ENCODE measurements around the gene MAMDC2. TPM values are rescaled to one million over a fixed set of nuclear protein-coding genes. Genes with fewer than 3 reads are reported as not detected.

Gene MAMDC2
- total RNA-seq, 1 experiment from 2014 or later = 1.2 TPM

DNA sequence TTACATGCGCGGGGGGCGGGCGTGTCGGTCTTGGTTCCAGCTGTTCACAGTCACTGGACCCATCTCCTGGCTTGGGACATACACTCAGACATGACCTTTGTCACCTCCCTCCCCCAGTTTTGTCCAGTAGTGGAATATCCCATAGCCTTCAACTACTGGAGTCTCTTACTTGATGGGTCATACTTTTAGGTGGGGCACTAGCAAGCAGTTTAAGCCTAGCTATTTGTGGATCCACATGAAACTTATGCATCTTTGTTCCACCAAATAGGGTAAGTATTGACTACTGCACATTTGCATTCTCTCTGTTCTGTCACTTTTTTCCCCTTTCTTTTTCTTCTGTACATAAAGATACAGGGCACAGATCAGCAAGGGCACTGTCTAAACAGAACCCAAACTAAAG is 15.4 kb upstream of the MAMDC2 start:
- RAD21 ChIA-PET (ENCODE audit: low non-redundant PET in 1 of 2, low total read pairs in 2 of 2, uncharacterized antibody in 2 of 2, unreplicated experiment in 2 of 2) = no interaction called here
- Histone ChIP-seq H3K36me3 (ENCODE audit: control insufficient read depth in 1 of 2, insufficient read depth in 2 of 2, low read length in 2 of 2) (no peaks in the 10 kb centered on the region), H3K27me3 (ENCODE audit: insufficient read depth, low read length) (no peaks in the 10 kb centered on the region), H2AFZ (ENCODE audit: low read depth, low read length, poor library complexity, severe bottlenecking) (no peak overlapping the region), H3K4me3 (replicated peaks in 1 of 2; ENCODE audit: low read depth in 1 of 2, low read length in 2 of 2) (no peak overlapping the region), H3K9ac (ENCODE audit: low read length) (no peak overlapping the region), H3K27ac (ENCODE audit: low read depth, low read length) (no peak overlapping the region), H3K4me2 (ENCODE audit: low read length) (no peak overlapping the region), H3K9me2 (ENCODE audit: insufficient read depth) (no peaks in the 10 kb centered on the region), H3K9me3 (ENCODE audit: control insufficient read depth in 1 of 2, insufficient read depth in 1 of 2, low read depth in 1 of 2, low read length in 2 of 2) (no peaks in the 10 kb centered on the region), H3K4me1 (ENCODE audit: control insufficient read depth in 1 of 2, insufficient read depth in 2 of 2, low read length in 2 of 2) (peaks cover 12 to 23% of the 10 kb centered on the region in 2 experiments), H3K79me2 (ENCODE audit: insufficient read depth, low read length) (no peaks in the 10 kb centered on the region), H4K20me1 (ENCODE audit: insufficient read depth) (no peaks in the 10 kb centered on the region)
- DNase-seq (ENCODE audit: low read depth, low spot score) = no peak
- intact Hi-C loops (cut with micrococcal nuclease) = no loop called here
- POLR2A ChIA-PET = no interaction called here
- BruUV-seq (replicated peaks) = no TSS peak
- no peak for ATAC-seq
- TF ChIP-seq, protein P1, sequence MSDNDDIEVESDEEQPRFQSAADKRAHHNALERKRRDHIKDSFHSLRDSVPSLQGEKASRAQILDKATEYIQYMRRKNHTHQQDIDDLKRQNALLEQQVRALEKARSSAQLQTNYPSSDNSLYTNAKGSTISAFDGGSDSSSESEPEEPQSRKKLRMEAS (IDR thresholded peaks at IDR 0.05) = no peak
- TF ChIP-seq TCF7L2 (IDR thresholded peaks at IDR 0.05; ENCODE audit: borderline replicate concordance, extremely low read depth, insufficient read depth, insufficient read length) (no peak), SIN3A (IDR thresholded peaks at IDR 0.05; ENCODE audit: low read depth) (no peak), ELF1 (IDR thresholded peaks at IDR 0.05; ENCODE audit: borderline replicate concordance, low read depth) (no peak), JUND (IDR thresholded peaks at IDR 0.05) (no peak), POLR2AphosphoS5 (IDR thresholded peaks at IDR 0.05; ENCODE audit: low read depth, low read length) (no peak), CEBPB (IDR thresholded peaks at IDR 0.05; ENCODE audit: low read depth) (no peak), SRF (IDR thresholded peaks at IDR 0.05; ENCODE audit: low read depth) (no peak), POLR2A (IDR thresholded peaks at IDR 0.05; ENCODE audit: borderline replicate concordance, extremely low read depth, insufficient read depth, insufficient read length) (no peak), SP1 (IDR thresholded peaks at IDR 0.05; ENCODE audit: low read depth) (no peak), EZH2 (IDR thresholded peaks at IDR 0.05) (no peak)
- TF ChIP-seq, protein P2, sequence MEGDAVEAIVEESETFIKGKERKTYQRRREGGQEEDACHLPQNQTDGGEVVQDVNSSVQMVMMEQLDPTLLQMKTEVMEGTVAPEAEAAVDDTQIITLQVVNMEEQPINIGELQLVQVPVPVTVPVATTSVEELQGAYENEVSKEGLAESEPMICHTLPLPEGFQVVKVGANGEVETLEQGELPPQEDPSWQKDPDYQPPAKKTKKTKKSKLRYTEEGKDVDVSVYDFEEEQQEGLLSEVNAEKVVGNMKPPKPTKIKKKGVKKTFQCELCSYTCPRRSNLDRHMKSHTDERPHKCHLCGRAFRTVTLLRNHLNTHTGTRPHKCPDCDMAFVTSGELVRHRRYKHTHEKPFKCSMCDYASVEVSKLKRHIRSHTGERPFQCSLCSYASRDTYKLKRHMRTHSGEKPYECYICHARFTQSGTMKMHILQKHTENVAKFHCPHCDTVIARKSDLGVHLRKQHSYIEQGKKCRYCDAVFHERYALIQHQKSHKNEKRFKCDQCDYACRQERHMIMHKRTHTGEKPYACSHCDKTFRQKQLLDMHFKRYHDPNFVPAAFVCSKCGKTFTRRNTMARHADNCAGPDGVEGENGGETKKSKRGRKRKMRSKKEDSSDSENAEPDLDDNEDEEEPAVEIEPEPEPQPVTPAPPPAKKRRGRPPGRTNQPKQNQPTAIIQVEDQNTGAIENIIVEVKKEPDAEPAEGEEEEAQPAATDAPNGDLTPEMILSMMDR (IDR thresholded peaks at IDR 0.05 in 2 of 3, conservative IDR thresholded peaks at IDR 0.05 in 1 of 3; ENCODE audit: borderline replicate concordance in 1 of 3, insufficient read depth in 1 of 3, low read depth in 2 of 3, low read length in 2 of 3) = no peak
- CTCF ChIA-PET = no interaction called here

All from HCT116 (cell line).